WI38 (cell line): ENCODE measurements around the gene ATP5MC3.

Experiments used
- H3K4me3 ChIP-seq: 2 replicates; pipeline ENCODE4 v1.5.1; 2011; ENCODE audit warnings: low read depth, mild to moderate bottlenecking, control low read depth, low read length
- CTCF ChIP-seq: IDR thresholded peaks from 2 replicates; pipeline ENCODE4 v1.5.1; 2012; ENCODE audit warnings: low read depth, mild to moderate bottlenecking, control low read depth, low read length

Gene ATP5MC3

GRCh38 chr2:175168564-175168945 lies 13.0 kb downstream of the ATP5MC3 start:
- no peak for TF ChIP-seq CTCF
- peak overlapping the region; percentile 84 for H3K4me3 ChIP-seq

- H3K4me3 ChIP-seq: peak within 1 kb of the TSS; percentile 84
- no peak for TF ChIP-seq CTCF
These were observed 13.5 kb downstream of the ATP5MC3 start, which contains the start of gene ATF2 for GRCh38 chr2:175167792-175168563. TSS of gene ATF2 (minus strand) at chr2:175168203. CDS start at chr2:175136443, 31,760 bp downstream.

- H3K4me3 ChIP-seq: peak overlapping the region; percentile 84
- no peak for TF ChIP-seq CTCF
These were observed 14.3 kb downstream of the ATP5MC3 start for GRCh38 chr2:175167076-175167791.

- TF ChIP-seq CTCF: no peak
- peak overlapping the region; percentile 84 for H3K4me3 ChIP-seq
These were observed 15.2 kb downstream of the ATP5MC3 start for GRCh38 chr2:175166216-175166824.

- no peak overlapping the region for H3K4me3 ChIP-seq
- TF ChIP-seq CTCF: no peak
These were observed 17.3 kb downstream of the ATP5MC3 start for GRCh38 chr2:175164235-175164634.

GRCh38 chr2:175158894-175159293 lies 22.6 kb downstream of the ATP5MC3 start:
- H3K4me3 ChIP-seq: no peak overlapping the region
- no peak for TF ChIP-seq CTCF

GRCh38 chr2:175156534-175156933 lies 25.0 kb downstream of the ATP5MC3 start:
- H3K4me3 ChIP-seq: no peak overlapping the region
- no peak for TF ChIP-seq CTCF
